H9 (cell line): ENCODE results near the gene DLG5. TPM values are rescaled to one million over a fixed set of nuclear protein-coding genes. Genes with fewer than 3 reads are reported as not detected.
A peak's percentile ranks its signal among the peaks of the same experiment; 100 is the strongest.

Source experiments
- DNase-seq: peaks from one replicate; pipeline ENCODE4 v3.0.0-alpha.2; 2017
- H2AFZ ChIP-seq: one replicate; pipeline ENCODE4 v1.6.1; 2013; ENCODE audit warnings: mild to moderate bottlenecking, low read length, control low read depth, moderate library complexity
- H2AK5ac ChIP-seq: 2 replicates; pipeline ENCODE4 v1.6.1; 2013; ENCODE audit warnings: low read length, control low read depth, mixed read lengths; ENCODE audit not compliant: insufficient read length
- H2BK120ac ChIP-seq: one replicate; pipeline ENCODE4 v1.6.1; 2013; ENCODE audit warnings: low read depth, mild to moderate bottlenecking, low read length, control low read depth, inconsistent platforms; ENCODE audit not compliant: poor library complexity, severe bottlenecking
- H2BK12ac ChIP-seq: 2 replicates; pipeline ENCODE4 v1.6.1; 2013; ENCODE audit warnings: low read length, control low read depth, mixed read lengths, low read depth; ENCODE audit not compliant: insufficient read length
- H2BK15ac ChIP-seq: 2 replicates; pipeline ENCODE4 v1.6.1; 2013; ENCODE audit warnings: low read depth, low read length, control low read depth
- H2BK20ac ChIP-seq: one replicate; pipeline ENCODE4 v1.6.1; 2013; ENCODE audit warnings: low read depth, mild to moderate bottlenecking, low read length, control low read depth, inconsistent platforms; ENCODE audit not compliant: poor library complexity, severe bottlenecking
- H2BK5ac ChIP-seq: 2 replicates; pipeline ENCODE4 v1.6.1; 2013; ENCODE audit warnings: low read length, control low read depth, mixed read lengths; ENCODE audit not compliant: insufficient read length
- H3K14ac ChIP-seq: 2 replicates; pipeline ENCODE4 v1.6.1; 2013; ENCODE audit warnings: low read length, control low read depth; ENCODE audit not compliant: insufficient read depth
- H3K18ac ChIP-seq: 2 replicates; pipeline ENCODE4 v1.6.1; 2013; ENCODE audit warnings: low read depth, mild to moderate bottlenecking, mixed read lengths, low read length, control low read depth; ENCODE audit not compliant: insufficient read length
- H3K23ac ChIP-seq: 2 replicates; pipeline ENCODE4 v1.6.1; 2013; ENCODE audit warnings: low read length, control low read depth, mixed read lengths, low read depth; ENCODE audit not compliant: insufficient read length
- H3K23me2 ChIP-seq: 2 replicates; pipeline ENCODE4 v1.6.1; 2013; ENCODE audit warnings: low read depth, mild to moderate bottlenecking, mixed read lengths, low read length, control low read depth; ENCODE audit not compliant: insufficient read length, poor library complexity, severe bottlenecking
- H3K27ac ChIP-seq: 2 replicates; pipeline ENCODE4 v1.5.1; 2013; ENCODE audit warnings: low read length, control low read depth, mixed read lengths, low read depth; ENCODE audit not compliant: insufficient read length
- H3K27me3 ChIP-seq: 2 replicates; pipeline ENCODE4 v1.6.1; 2013; ENCODE audit warnings: low read length, control low read depth, inconsistent platforms; ENCODE audit not compliant: insufficient read depth
- H3K4ac ChIP-seq: 2 replicates; pipeline ENCODE4 v1.6.1; 2013; ENCODE audit warnings: low read depth, mild to moderate bottlenecking, control low read depth, inconsistent platforms, low read length, moderate library complexity
- H3K4me1 ChIP-seq: 2 replicates; pipeline ENCODE4 v1.6.1; 2013; ENCODE audit warnings: low read length, control low read depth, inconsistent platforms; ENCODE audit not compliant: insufficient read depth
- H3K4me2 ChIP-seq: 2 replicates; pipeline ENCODE4 v1.6.1; 2013; ENCODE audit warnings: low read length, control low read depth, mixed read lengths; ENCODE audit not compliant: insufficient read length, insufficient read depth
- H3K56ac ChIP-seq: 2 replicates; pipeline ENCODE4 v1.6.1; 2013; ENCODE audit warnings: low read depth, mild to moderate bottlenecking, mixed read lengths, low read length, control low read depth; ENCODE audit not compliant: insufficient read length
- H3K79me1 ChIP-seq: 2 replicates; pipeline ENCODE4 v1.6.1; 2013; ENCODE audit warnings: low read depth, mild to moderate bottlenecking, moderate library complexity, low read length, control low read depth, inconsistent platforms; ENCODE audit not compliant: insufficient read depth, poor library complexity, severe bottlenecking
- H3K79me2 ChIP-seq: 2 replicates; pipeline ENCODE4 v1.6.1; 2013; ENCODE audit warnings: low read length, control low read depth, inconsistent platforms; ENCODE audit not compliant: insufficient read depth
- H3K9ac ChIP-seq: 2 replicates; pipeline ENCODE4 v1.6.1; 2013; ENCODE audit warnings: low read length, control low read depth, mixed read lengths; ENCODE audit not compliant: insufficient read length; ENCODE audit errors: extremely low read depth
- H3K9me3 ChIP-seq: one replicate; pipeline ENCODE4 v1.6.1; 2013; ENCODE audit warnings: low read depth, low read length, inconsistent platforms; ENCODE audit not compliant: control insufficient read depth
- H3T11ph ChIP-seq: one replicate; pipeline ENCODE4 v1.6.1; 2013; ENCODE audit warnings: mild to moderate bottlenecking, low read length, control low read depth, inconsistent platforms
- H4K20me1 ChIP-seq: one replicate; pipeline ENCODE4 v1.6.1; 2013; ENCODE audit not compliant: control insufficient read depth, insufficient read length, insufficient read depth
- H4K5ac ChIP-seq: 2 replicates; pipeline ENCODE4 v1.6.1; 2013; ENCODE audit warnings: low read depth, mild to moderate bottlenecking, mixed read lengths, low read length, control low read depth; ENCODE audit not compliant: insufficient read length
- H4K8ac ChIP-seq: replicated peaks from 2 replicates; pipeline ENCODE4 v1.6.1; 2013; ENCODE audit warnings: low read length, control low read depth, mixed read lengths, low read depth; ENCODE audit not compliant: insufficient read length
- H4K91ac ChIP-seq: 2 replicates; pipeline ENCODE4 v1.6.1; 2013; ENCODE audit warnings: low read depth, mild to moderate bottlenecking, moderate library complexity, mixed read lengths, low read length, control low read depth; ENCODE audit not compliant: insufficient read length
- H3K27ac Mint-ChIP-seq, 3 experiments: 2 replicates in 2 of 3; 3 replicates in 1 of 3; pipeline ENCODE4 v1.8.0; 2020 to 2021; ENCODE audit warnings: mixed read lengths in 3 of 3, mild to moderate bottlenecking in 1 of 3, moderate library complexity in 1 of 3
- H3K27me3 Mint-ChIP-seq: 2 replicates; pipeline ENCODE4 v1.8.0; 2021; ENCODE audit warnings: low read depth, mild to moderate bottlenecking, moderate library complexity, mixed read lengths
- H3K36me3 Mint-ChIP-seq, 3 experiments: 2 replicates in 2 of 3; 3 replicates in 1 of 3; pipeline ENCODE4 v1.8.0; 2020 to 2021; ENCODE audit warnings: low read depth in 3 of 3, mixed read lengths in 3 of 3; ENCODE audit not compliant: insufficient read depth in 1 of 3
- H3K4me1 Mint-ChIP-seq, 2 experiments: 2 replicates each; pipeline ENCODE4 v1.8.0; 2020; ENCODE audit warnings: mixed read lengths in 2 of 2
- H3K4me3 Mint-ChIP-seq, 2 experiments: 2 replicates in 1 of 2; 3 replicates in 1 of 2; pipeline ENCODE4 v1.8.0; 2020 to 2021; ENCODE audit warnings: mild to moderate bottlenecking in 2 of 2, mixed read lengths in 2 of 2, moderate library complexity in 1 of 2
- H3K9me3 Mint-ChIP-seq, 2 experiments: 2 replicates in 1 of 2; 3 replicates in 1 of 2; pipeline ENCODE4 v1.8.0; 2020; ENCODE audit warnings: mild to moderate bottlenecking in 2 of 2, mixed read lengths in 2 of 2, moderate library complexity in 1 of 2
- WGBS: extraction: QIAGEN DNeasy Blood & Tissue Kit; methylation state at CpG from one replicate; pipeline ENCODE4 v1.1.7; 2013; ENCODE audit warnings: missing lambda C conversion rate, low lambda C conversion rate, mixed read lengths; ENCODE audit not compliant: insufficient read length; ENCODE audit errors: extremely low coverage; 5-methylcytosine and 5-hydroxymethylcytosine counted together
- total RNA-seq: library from RNA; stranded (reverse); gene quantifications from 2 replicates; pipeline ENCODE4 v1.2.1, GENCODE V29; 2021
- TF ChIP-seq, protein P1 (sequence below): fragments of 200-600 bp; sonication (generic); conservative IDR thresholded peaks from 3 replicates; pipeline ENCODE4 v1.8.0; 2021; ENCODE audit warnings: antibody characterized with exemption, mild to moderate bottlenecking

Gene DLG5
- total RNA-seq, 1 experiment from 2014 or later = 67.4 TPM

DNA sequence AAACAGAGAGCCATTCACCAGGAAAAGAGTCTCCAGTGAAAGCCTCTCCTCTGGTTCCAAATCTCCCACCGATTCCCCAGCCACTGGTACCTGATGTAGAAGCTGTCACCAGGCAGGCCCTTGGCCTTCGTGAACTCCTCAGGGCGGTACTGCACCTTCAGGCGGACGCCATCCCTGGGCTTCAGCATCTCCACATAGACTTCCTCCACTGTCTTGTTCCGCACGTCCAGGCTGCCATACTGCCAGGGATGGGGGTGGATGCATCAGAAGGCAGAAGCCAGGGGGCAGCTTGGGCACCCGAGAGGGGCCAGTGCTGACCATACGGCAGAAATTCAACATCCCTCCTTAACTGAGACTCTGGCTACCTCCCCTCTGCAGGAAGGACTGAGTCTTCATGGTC lies 118.8 kb downstream of the DLG5 start:
- no peak overlapping the region for H3K14ac ChIP-seq
- H2AFZ ChIP-seq = no peak overlapping the region
- no peaks in the 10 kb centered on the region for H4K20me1 ChIP-seq
- H3K23me2 ChIP-seq = no peaks in the 10 kb centered on the region
- Mint-ChIP-seq H3K27ac (peak overlapping the region in 1 of 3 experiments; percentile 73; a peak in 2 of 7 replicates), H3K4me3 (no peak overlapping the region), H3K27me3 (no peaks in the 10 kb centered on the region), H3K9me3 (no peaks in the 10 kb centered on the region), H3K36me3 (peaks cover 41 to 95% (median 81%) of the 10 kb centered on the region in 3 experiments; a peak in 6 of 7 replicates), H3K4me1 (peaks cover 9 to 13% of the 10 kb centered on the region in 2 experiments)
- no peak overlapping the region for H3K56ac ChIP-seq
- H2BK5ac ChIP-seq = no peak overlapping the region
- no peak overlapping the region for H4K8ac ChIP-seq
- H4K91ac ChIP-seq = no peak overlapping the region
- H3K4me1 ChIP-seq = 0 out of 2 replicates have a peak, but pooled peaks cover 2% of the 10 kb centered on the region
- H3K79me2 ChIP-seq = no peaks in the 10 kb centered on the region
- no peak overlapping the region for H3K27ac ChIP-seq
- H3K18ac ChIP-seq = no peak overlapping the region
- no peak overlapping the region for H2BK12ac ChIP-seq
- H3K79me1 ChIP-seq = no peaks in the 10 kb centered on the region
- no peak overlapping the region for H3K9ac ChIP-seq
- WGBS = no CpG with 5 or more reads among the region's 9 CpGs
- H3K9me3 ChIP-seq = no peaks in the 10 kb centered on the region
- H3K27me3 ChIP-seq = no peaks in the 10 kb centered on the region
- no peak overlapping the region for H3K4ac ChIP-seq
- no peak overlapping the region for H2AK5ac ChIP-seq
- H2BK15ac ChIP-seq = no peak overlapping the region
- H2BK120ac ChIP-seq = no peak overlapping the region
- H4K5ac ChIP-seq = no peak overlapping the region
- no peak overlapping the region for H3K4me2 ChIP-seq
- H2BK20ac ChIP-seq = no peak overlapping the region
- DNase-seq = no peak
- H3T11ph ChIP-seq = no peak overlapping the region
- TF ChIP-seq, protein P1, sequence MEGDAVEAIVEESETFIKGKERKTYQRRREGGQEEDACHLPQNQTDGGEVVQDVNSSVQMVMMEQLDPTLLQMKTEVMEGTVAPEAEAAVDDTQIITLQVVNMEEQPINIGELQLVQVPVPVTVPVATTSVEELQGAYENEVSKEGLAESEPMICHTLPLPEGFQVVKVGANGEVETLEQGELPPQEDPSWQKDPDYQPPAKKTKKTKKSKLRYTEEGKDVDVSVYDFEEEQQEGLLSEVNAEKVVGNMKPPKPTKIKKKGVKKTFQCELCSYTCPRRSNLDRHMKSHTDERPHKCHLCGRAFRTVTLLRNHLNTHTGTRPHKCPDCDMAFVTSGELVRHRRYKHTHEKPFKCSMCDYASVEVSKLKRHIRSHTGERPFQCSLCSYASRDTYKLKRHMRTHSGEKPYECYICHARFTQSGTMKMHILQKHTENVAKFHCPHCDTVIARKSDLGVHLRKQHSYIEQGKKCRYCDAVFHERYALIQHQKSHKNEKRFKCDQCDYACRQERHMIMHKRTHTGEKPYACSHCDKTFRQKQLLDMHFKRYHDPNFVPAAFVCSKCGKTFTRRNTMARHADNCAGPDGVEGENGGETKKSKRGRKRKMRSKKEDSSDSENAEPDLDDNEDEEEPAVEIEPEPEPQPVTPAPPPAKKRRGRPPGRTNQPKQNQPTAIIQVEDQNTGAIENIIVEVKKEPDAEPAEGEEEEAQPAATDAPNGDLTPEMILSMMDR = no peak
- H3K23ac ChIP-seq = no peak overlapping the region
